ENCODE results near the gene KPNA1.

Gene KPNA1

DNA sequence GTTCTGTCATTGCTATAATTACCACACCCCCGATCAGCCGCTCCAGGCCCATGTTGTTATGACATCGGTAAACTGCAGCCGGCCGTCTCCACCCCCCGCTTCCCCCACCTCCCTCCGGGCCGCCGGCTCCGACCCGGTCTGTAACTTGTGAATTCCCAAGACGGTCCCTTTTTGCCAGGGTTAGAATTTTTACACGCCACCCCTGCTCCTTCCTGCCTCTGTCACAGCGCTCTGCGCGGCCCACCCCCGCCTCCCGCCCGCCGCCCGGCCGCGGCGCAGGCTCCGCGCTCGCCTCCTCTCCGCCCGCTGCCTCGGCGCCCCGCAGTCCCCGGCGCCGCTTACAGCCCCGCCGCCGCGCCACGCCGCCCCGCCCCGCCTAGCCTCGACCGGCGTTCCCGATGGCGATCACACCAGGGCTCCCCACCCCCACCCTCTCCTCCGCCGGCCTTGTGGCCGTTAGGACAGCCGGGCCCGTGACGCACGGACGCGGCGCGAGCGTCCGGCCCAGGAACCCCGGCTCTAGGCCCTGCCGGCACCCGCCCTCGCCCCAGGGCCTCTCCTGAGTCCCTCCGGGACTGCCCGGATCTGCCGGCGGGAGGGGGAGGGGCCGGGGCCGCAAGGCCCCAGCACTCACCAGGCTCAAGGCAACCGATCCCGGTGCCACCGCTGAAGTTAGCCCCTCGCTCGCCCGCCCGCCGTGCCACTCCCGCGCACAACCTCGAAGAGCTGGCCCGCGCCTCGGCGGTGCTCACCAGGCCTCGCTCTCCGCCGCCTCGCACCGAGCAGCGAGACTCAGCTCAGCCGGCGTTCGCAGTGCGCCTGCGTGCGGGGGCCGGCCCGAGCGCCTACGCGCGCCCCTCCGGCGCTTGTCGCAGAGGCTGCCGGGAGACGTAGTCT is at the start of gene KPNA1:
TSS of gene KPNA1 (minus strand) at position 817 of the 897 bp plus-strand sequence. CDS start 18,374 bp downstream, outside the sequence.
- peak; percentile 88 for DNase-seq

DNA sequence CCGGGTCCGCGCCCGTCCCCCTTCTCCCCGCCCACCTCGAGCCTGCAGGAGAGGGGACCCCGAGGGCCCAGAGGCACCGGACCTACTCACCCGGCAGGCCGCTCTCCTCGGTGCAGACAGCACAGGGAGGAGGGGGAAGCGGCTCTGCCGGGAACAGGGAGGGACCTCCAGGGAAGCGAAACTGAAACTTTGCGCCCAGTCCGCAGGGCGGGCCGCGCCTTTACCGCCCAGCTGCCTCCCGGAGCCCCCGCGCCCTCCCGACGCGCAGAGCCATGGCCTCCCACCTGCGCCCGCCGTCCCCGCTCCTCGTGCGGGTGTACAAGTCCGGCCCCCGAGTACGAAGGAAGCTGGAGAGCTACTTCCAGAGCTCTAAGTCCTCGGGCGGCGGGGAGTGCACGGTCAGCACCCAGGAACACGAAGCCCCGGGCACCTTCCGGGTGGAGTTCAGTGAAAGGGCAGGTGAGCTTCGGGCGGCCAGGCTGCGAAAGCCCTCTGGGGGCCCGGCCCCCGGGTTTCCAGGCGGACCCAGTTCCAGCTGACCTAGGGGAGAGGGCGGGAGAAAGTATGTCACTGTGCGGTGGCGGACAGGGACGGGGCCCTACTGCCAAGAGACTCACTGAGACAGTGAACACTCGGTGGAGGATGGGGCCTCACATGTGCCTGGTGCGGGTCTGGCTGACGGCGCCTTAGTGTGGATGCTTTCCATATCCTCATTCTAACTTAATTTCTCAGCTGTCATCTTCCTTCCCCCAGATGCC is 49.6 kb upstream of the KPNA1 start, which contains the start of the genes DTX3L and PARP9:
TSS of gene DTX3L (plus strand) at position 184 of the 758 bp plus-strand sequence. CDS start at position 273, 89 bp downstream.
TSS of gene PARP9 (minus strand) at position 146 of the 758 bp plus-strand sequence. CDS start 4,680 bp downstream, outside the sequence.
- peak; percentile 81 for DNase-seq

DNA sequence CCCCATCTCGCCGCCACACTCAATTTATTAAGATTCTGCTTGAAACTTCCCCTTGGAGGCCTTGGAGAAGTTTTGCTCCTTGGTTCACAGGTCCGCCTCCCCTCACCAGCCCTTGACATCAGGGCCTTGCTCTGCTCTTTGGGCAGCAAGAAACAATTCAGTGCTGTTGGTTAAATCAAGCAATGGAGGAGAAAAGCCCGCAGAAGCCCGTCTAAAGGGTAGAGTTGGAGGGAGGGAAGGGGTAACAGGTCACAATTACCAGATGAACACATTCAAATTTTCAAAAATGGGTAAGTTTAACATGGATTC is 48.9 kb upstream of the KPNA1 start:
- no peak for DNase-seq

DNA sequence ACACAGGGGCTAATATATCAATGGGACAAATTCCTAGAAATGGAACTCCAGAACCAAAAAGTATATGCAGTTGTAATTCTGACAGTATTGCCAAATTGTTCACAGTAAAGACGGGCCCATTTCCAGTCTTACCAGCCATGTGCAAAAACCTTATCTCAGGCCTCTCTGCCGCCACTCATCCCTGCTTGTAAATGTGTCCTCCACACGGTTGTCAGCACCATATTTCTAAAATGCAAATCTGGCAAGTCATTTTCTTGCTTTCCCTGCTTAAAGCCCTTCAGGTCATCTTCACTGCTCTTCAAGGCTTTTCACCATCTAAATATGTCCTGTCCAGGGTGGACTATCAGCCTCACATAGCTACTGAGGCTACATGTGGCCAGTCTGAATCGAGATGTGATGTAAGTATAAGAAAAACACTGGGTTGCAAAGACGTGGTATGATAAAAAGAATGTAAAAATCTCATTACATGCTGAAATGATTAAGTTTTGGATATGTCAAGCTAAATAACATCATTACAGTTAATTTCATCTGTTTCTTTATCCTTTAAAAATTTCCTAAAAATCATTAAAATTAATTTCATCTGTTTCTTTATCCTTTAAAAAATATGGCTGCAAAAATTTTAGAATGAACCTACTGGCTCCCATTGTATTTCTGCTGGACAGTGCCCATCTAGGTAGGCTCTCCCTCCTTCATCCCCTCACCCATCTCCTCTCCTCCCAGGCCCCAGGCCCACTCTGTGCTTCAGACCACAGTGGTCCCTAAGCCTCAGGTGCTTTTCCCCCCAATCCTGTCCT is 48.4 kb upstream of the KPNA1 start:
- DNase-seq: no peak

DNA sequence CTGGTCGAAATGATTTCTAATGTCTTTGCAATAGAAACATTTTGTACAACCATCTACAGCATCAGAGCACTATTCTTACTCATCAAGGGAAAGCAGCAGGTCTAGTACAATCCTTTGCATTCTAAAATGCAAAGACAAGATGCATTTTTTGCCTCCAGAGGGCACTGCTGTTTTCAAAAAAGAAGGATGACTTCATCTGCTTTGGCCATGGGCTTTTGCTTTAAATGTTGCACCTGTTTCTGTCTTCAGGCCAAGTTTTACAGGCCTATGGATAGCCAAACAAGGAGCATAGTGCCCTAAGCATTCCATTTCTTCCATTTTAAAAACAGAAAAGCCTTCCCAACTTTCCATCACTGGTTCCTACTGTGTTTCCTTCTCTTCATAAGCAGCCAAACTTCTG is 45.9 kb upstream of the KPNA1 start:
- DNase-seq: peak; percentile 81

DNA sequence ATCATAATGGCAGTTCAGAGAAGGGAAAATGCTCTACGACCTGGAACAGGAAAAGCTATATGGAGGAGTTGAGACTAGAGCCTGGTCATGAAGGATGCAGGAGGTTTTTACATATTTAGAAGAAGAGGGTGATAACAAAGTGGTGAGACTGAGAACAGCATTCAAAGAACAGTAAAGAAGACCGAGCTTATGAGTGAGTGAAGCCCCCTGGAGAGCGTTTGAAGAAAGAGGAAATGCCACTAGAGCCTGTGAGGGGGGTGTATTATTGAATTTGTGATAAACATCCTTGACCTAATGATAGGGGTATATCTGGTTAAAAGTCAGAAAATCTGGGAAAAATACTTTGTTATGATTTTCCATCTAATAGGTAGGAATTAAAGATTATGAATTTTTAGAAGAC is 45.2 kb upstream of the KPNA1 start:
- DNase-seq: no peak

DNA sequence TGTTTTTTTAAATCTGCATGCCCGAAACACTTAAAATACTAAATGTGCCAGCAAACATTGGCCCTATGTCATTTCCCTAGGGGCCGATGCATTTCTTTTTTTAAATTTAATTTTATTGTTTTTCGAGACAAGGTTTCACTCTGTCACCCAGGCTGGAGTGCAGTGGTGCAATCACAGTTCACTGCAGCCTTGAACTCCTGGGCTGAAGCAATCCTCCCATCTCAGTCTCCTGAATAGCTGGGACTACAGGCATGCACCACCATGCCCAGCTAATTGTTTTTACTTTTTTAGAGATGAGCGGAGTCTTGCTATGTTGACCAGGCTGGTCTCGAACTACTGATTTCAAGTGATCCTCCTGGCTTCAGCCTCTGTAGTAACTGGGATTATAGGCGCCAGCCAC is 43.9 kb upstream of the KPNA1 start:
- no peak for DNase-seq

DNA sequence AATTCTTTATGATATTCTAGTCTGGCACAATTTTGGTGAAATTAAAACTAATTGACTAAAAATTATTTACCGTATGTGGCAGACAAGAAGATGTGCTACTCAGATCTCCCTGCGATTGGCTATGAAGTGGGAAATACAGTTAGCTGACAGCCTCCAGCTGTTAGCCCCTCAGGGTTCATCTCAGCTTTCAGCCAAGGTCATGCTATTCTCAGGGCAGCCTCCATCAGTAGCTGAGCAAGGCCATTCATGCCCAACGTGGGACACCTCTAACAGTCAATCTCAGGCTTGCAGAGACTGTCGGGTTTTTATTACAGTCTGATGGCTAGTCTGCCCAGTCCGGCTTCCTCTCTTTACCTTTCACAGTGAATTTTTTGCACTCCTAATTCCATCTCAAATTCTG is 42.6 kb upstream of the KPNA1 start:
- DNase-seq: no peak

DNA sequence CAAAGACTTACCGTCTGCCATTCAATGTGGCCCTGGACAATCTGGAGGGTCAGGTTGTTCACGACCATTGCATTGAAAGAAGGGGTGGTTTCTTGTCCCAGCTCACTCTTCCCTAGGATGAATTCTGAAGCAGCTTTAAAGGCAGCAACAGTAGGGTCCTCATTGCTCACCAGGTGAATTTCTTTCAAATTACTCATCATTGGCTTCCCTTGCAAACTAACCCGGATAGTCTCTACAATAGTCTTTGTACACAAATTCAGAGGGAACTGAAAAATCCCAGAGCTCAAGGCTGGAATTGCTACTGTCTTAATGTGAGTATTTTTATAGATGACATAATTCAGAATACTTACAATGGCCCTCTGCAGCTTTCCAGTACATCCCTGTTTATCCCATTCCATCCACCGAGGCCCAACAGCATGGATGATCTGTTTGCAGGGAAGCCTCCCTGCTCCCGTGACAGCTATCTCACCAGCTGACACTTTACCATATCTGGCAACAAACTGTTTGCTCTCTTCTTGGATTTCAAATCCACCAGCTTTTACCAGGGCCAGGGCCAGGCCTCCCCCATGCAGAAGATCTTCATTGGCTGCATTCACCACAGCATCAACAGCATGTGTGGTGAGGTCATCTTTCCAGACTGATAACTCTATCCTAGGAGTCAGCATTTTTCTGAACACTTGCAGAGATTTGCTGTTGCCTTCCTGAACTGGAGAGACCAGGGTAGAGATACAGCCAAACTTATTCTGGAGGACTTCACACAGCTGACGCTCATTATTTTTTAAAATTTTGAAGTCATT is 40.7 kb upstream of the KPNA1 start:
- DNase-seq: no peak

DNA sequence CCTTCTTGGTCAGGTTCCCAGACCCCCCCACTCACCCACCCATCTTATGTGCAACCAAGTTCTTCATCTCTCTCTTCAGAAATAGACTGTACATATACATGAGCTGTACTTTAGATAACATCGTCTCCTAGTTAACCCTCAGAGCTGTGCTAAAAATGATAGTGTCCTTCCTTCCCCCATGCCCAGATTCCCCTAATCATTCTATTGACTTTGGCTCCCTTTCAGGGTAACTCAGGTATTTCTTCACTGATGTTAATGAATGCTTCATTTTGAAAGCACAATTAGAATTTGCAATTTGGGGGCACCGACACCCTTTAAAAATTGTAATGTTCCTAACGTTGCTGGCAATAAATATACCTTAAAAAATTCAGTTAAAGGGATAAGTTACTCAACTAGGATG is 38.4 kb upstream of the KPNA1 start:
- no peak for DNase-seq

DNA sequence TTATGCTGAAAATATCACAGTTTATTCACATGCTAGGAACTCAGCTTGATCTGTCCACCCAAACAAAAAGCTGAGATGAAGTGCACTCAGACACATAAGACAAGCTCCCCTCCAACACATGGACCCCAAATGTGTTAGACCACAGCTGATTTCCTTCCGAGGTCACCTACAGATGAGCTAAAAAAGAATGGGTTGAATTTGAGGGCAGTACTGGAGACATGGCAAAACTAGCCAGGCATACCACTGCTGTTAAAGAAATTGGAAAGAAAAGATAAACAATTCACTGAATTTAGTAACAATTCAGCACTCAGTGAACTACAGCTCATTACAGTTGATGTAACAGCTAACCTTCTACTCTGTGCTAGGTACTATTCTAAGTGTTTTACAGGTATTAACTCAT is 33.9 kb upstream of the KPNA1 start:
- DNase-seq: no peak

DNA sequence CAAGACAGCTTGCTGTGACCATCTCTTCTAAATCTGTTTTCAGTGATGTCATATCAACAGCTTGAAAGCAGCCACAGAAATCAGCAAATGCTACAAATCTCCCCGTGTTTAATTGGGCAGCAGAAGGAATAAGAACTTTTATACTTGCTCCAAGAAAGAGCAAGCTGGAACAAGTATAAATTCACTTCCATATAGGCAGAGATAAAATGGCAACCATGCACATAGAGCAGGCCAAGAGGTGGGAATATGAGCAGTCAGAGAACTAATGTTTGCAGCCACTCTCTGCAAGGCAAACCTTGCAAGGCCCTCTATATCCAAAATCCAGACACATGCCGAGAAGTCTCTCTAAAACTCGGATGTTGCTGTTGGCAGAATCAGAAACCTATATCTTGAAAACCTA is 33.3 kb upstream of the KPNA1 start:
- no peak for DNase-seq

DNA sequence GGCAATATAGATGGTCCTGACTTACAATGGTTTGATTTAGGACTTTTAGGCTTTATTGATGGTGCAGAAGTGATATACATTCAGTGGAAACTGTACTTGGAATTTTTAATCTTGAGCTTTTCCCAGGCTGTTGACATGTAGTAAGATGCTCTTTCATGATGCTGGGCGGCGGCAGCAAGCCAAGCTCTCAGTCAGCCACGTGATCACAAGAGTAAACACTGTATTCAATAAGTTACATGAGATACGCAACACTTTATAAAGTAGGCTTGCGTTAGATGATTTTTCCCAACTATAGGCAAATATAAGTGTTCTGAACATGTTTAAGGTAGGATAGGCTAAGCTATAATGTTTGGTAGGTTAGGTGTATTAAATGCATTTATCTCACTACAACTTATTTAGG is 31.4 kb upstream of the KPNA1 start:
- no peak for DNase-seq

DNA sequence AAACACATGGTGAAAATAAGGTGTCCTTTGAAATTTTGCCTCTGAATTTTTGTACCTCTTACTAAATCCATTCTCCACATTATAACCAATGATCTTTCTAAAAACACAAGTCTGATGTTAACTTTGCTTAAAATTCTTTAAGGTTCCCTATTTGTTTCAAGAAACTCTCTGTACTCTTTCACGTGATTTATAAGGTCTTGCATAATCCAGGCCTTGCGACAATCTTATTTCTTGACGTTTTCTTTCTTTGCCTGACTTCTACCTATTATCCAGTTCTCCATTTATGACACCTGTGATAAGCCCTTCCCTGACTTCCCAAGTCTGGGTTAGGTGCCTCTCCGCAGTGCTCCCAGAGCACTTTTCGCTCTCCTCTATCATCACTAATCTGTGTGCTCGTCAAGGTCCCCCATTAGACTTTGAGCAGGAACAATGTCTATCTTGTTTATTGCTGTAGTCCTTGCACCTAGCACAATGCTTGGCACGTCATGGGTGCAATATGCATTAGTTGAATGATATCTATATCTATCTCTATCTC is 24.3 kb upstream of the KPNA1 start:
- DNase-seq: no peak

DNA sequence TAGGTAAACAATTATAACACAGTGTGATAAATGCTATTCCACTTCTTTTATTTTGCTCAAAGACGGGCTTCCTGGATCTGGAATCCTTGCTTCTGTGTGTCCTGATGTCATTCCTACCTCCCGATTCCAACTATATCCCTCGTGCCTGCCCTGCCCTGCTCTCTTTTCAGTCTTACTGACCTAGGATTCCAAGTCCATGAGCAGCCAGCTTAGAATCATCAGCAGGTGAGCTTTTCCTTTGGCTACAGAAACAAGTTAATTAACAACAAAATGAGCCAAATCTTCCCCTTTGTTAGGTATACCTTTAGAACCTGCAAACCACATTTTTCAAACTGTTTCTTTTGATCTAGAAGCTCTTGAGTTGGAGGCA is 21.9 kb upstream of the KPNA1 start:
- no peak for DNase-seq

DNA sequence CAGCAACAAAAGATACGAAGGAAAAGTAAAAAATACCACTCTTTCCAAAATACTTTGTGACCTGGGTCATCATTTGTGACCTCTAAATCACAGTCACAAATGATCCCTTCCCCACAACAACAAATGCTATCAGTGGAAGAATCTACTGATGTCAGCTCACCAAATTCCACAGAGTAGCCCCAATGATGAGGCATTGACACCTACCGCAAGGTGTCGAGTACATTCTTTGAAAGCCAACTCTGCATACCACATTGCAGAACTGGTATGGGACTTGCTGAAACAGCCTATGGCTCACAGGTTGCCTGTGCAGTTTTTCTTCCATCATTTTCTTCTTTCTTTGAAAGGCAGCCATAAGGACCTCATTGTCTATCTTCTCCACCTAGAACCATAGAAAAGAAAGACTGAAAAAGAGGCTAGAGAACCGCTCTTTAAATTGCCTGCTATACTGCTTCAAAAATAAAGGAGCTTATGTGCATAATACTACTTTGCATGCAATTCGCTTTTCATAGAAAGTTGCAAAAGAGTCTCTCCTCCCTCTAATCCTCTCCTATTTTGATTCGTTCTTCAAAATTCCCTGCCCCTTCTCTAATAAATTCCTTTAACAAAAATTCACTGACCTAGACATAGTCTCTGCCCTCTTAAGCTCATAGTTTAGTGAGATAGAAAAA is 21.4 kb upstream of the KPNA1 start:
- DNase-seq: no peak

DNA sequence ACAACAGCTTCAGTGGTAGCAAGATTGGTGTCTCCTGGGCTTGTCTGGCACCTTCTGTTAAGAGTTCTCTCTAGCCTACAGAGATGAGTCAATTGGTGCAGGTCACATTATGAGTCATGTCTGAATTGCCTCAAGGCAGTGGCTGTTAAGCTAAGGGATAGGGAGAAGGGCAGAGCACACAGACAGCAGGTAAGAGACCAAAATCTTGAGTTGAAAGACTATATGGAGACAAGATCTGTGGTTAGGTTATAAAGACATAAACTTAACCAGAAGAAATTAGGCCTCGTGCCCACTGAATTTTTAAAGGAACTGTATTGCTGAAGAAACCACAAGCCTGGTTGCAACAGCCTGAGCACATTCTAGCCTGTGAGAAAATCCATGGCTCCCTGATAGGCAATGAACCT is 19.2 kb upstream of the KPNA1 start:
- no peak for DNase-seq

DNA sequence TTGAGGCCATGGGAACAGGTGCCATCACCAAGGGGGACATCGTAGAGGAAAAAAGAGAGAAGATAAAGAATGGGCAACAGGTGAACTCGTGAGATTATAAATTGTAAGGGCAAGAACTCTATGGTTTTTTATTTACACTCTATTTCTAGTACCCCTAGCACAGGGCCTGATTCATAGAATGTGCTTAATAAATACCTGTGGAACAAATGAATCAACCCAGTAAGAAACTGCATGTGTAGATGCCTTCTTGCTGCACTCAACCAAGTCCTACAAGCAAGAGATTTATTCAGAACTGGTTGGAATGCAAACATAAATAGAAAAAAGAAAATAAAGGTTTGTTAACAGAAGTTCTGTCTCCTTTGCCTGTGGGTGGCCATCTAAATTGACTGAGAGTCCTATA is 18.7 kb upstream of the KPNA1 start:
- DNase-seq: no peak

DNA sequence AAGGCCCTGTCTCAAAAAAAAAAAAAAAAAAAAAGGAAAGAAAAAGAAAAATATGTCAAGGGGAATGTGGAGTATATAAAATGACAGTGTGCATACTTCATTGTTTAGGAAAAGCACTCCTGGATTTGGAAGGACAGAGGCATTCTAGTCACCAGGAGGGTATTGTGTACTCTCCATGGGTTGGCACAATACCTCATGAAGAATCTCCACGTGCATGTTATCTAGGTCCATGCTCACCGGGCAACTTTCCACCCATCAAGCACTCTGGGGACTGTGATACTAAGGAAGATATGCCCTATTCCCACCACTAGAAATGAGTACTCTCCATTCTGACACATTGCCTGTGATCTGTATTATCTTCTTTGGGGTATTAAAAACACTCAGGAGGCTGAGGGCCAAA is 15.4 kb upstream of the KPNA1 start:
- DNase-seq: no peak

DNA sequence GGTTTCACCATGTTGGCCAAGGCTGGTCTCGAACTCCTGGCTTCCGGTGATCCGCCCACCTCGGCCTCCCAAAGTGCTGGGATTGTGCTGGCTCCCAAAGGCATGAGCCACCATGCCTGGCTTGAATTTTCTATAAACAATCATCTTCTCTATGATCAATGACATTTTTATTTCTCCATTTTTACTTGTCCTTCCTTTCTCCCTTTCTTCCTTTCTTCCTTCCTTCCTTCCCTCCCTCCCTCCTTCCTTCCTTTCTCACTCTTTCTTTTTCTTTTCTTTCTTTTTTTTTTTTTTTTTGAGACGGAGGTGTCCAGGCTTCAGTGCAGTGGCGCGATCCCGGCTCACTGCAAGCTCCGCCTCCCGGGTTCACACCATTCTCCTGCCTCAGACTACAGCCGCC is 8.6 kb upstream of the KPNA1 start:
- DNase-seq: no peak

DNA sequence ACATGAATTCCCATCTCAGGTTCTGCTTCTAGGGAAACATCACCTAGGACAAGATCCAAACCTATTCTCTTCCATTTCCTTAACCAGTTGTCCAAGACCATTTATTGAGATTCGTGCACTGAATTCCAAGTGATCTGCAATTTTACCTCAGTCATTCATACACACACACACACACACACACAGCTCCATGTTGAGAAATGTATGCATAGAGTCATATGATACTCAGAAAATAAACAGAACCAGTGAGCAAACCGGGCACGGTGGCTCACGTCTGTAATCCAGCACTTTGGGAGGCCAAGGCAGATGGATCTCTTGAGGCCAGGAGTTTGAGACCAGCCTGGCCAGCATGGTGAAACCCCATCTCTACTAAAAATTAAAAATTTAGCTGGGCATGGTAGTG is 6.1 kb upstream of the KPNA1 start:
- DNase-seq: no peak

DNA sequence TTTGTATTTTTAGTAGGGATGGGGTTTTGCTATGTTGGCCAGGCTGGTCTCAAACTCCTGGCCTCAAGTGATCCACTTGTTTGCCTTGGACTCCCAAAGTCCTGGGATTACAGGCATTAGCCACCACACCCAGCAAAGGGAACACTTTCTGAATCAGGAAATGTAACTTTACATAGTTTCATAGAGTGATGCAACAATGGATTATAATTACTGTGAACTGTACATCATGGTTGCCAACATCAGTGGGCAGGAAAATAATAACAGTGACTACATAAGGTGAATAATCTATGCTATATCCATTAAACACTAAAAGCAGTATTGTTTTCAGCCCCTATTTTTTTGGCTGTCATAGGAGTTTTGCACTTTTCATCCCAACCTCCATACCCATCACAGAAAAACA is 5.0 kb upstream of the KPNA1 start:
- DNase-seq: no peak

All from CD4-positive, alpha-beta T cell treated with Interleukin-17A for 1 hour (primary cell).